Vagina (tissue), 2 donors: ENCODE results near the gene PTPRD. TPM values are rescaled to one million over a fixed set of nuclear protein-coding genes. Genes with fewer than 3 reads are reported as not detected.

Source experiments
- DNase-seq, 2 donors: peaks; one replicate each; pipeline ENCODE4 v3.0.0-alpha.2; 2017; ENCODE audit errors: extremely low spot score in 2 of 2
- H3K27ac ChIP-seq: fragments of 200-600 bp; sonication (generic); one replicate; pipeline ENCODE4 v1.5.1; 2019
- H3K27me3 ChIP-seq: fragments of 200-600 bp; sonication (generic); one replicate; pipeline ENCODE4 v1.5.1; 2019
- H3K36me3 ChIP-seq, 2 donors: fragments of 200-600 bp; sonication (generic); one replicate each; pipeline ENCODE4 v1.5.1; 2017 to 2019
- H3K4me1 ChIP-seq: fragments of 200-600 bp; sonication (generic); one replicate; pipeline ENCODE4 v1.5.1; 2019
- H3K4me3 ChIP-seq, 2 donors: fragments of 200-600 bp; sonication (generic); 1 replicate in 1 of 2; 2 replicates in 1 of 2; pipeline ENCODE4 v1.5.1; 2016 to 2019
- H3K9me3 ChIP-seq: fragments of 200-600 bp; sonication (generic); one replicate; pipeline ENCODE4 v1.5.1; 2019
- CTCF ChIP-seq, 3 experiments: fragments of 450-650 bp in 2 of 3; fragments of 200-600 bp in 1 of 3; sonication (generic) in 1 of 3; IDR thresholded peaks; one replicate each; pipeline ENCODE4 v1.5.1; 2017 to 2019; ENCODE audit warnings: antibody characterized with exemption in 3 of 3, mild to moderate bottlenecking in 2 of 3, moderate library complexity in 2 of 3
- POLR2A ChIP-seq, 2 donors: fragments of 450-650 bp; IDR thresholded peaks; one replicate each; pipeline ENCODE4 v1.6.1; 2017; ENCODE audit warnings: antibody characterized with exemption in 2 of 2, mild to moderate bottlenecking in 2 of 2, moderate library complexity in 2 of 2
- POLR2AphosphoS5 ChIP-seq, 2 donors: sonication (generic); formaldehyde crosslinking; IDR thresholded peaks; one replicate each; pipeline ENCODE4 v1.9.0; 2017; ENCODE audit warnings: antibody characterized with exemption in 2 of 2, mild to moderate bottlenecking in 2 of 2, low read depth in 1 of 2; ENCODE audit not compliant: insufficient read depth in 1 of 2
- intact Hi-C: fragments of 100-400 bp; cut with DNase I; formaldehyde crosslinking; loops from one replicate; pipeline ENCODE4 v1.15.1; 2023
- total RNA-seq: library from RNA; depleted of rRNA; stranded (reverse); fragments of >200 nt; gene quantifications from one replicate; pipeline ENCODE4 v1.2.3, GENCODE V29; 2016

The PTPRD gene
- total RNA-seq, 1 donor from 2014 or later = 10.3 TPM

- Histone ChIP-seq H3K4me3 (no peak overlapping the region), H3K4me1 (no peaks in the 10 kb centered on the region), H3K27me3 (no peaks in the 10 kb centered on the region), H3K9me3 (no peaks in the 10 kb centered on the region), H3K27ac (no peak overlapping the region), H3K36me3 (no peaks in the 10 kb centered on the region)
- DNase-seq = no peak
- TF ChIP-seq POLR2A (IDR thresholded peaks at IDR 0.05) (no peak), CTCF (IDR thresholded peaks at IDR 0.05) (no peak)
- intact Hi-C loops = no loop called here
Observed at GRCh38 chr9:8614926-8615440, 1997.8 kb downstream of the PTPRD start.

GRCh38 chr9:8613346-8613825 lies 1999.4 kb downstream of the PTPRD start:
- no peak for TF ChIP-seq POLR2A (IDR thresholded peaks at IDR 0.05)
- Histone ChIP-seq H3K27ac (no peak overlapping the region), H3K4me3 (no peak overlapping the region), H3K9me3 (no peaks in the 10 kb centered on the region), H3K36me3 (no peaks in the 10 kb centered on the region), H3K4me1 (no peaks in the 10 kb centered on the region), H3K27me3 (no peaks in the 10 kb centered on the region)
- DNase-seq = no peak
- intact Hi-C loops = no loop called here

- H3K4me3 ChIP-seq = no peak overlapping the region
- no peaks in the 10 kb centered on the region for H3K9me3 ChIP-seq
- no peaks in the 10 kb centered on the region for H3K36me3 ChIP-seq
- no peaks in the 10 kb centered on the region for H3K4me1 ChIP-seq
- intact Hi-C loops = no loop called here
- DNase-seq = no peak
- TF ChIP-seq POLR2AphosphoS5 (IDR thresholded peaks at IDR 0.05; ENCODE audit: insufficient read depth in 1 of 2, low read depth in 1 of 2) (no peak), POLR2A (IDR thresholded peaks at IDR 0.05) (no peak), CTCF (IDR thresholded peaks at IDR 0.05) (no peak)
- no peak overlapping the region for H3K27ac ChIP-seq
- H3K27me3 ChIP-seq = no peaks in the 10 kb centered on the region
Observed at GRCh38 chr9:8611153-8611552, 2001.6 kb downstream of the PTPRD start.

GRCh38 chr9:8610256-8610655 lies 2002.5 kb downstream of the PTPRD start:
- Histone ChIP-seq H3K27ac (no peak overlapping the region), H3K4me1 (no peaks in the 10 kb centered on the region), H3K4me3 (no peak overlapping the region), H3K36me3 (no peaks in the 10 kb centered on the region), H3K27me3 (no peaks in the 10 kb centered on the region), H3K9me3 (no peaks in the 10 kb centered on the region)
- no peak for TF ChIP-seq CTCF (IDR thresholded peaks at IDR 0.05)
- TF ChIP-seq POLR2A (IDR thresholded peaks at IDR 0.05) = no peak
- no peak for TF ChIP-seq POLR2AphosphoS5 (IDR thresholded peaks at IDR 0.05; ENCODE audit: insufficient read depth in 1 of 2, low read depth in 1 of 2)
- no peak for DNase-seq
- intact Hi-C loops = no loop called here

GRCh38 chr9:8605096-8605495 lies 2007.7 kb downstream of the PTPRD start:
- no peak for DNase-seq
- Histone ChIP-seq H3K27ac (no peak overlapping the region), H3K36me3 (no peaks in the 10 kb centered on the region), H3K27me3 (no peaks in the 10 kb centered on the region), H3K9me3 (no peaks in the 10 kb centered on the region), H3K4me1 (no peaks in the 10 kb centered on the region), H3K4me3 (no peak overlapping the region)
- intact Hi-C loops = no loop called here
- TF ChIP-seq POLR2AphosphoS5 (IDR thresholded peaks at IDR 0.05; ENCODE audit: insufficient read depth in 1 of 2, low read depth in 1 of 2) = no peak
- no peak for TF ChIP-seq POLR2A (IDR thresholded peaks at IDR 0.05)
- TF ChIP-seq CTCF (IDR thresholded peaks at IDR 0.05) = no peak
